Endothelial cell of umbilical vein (primary cell): ENCODE data around the gene SEC11C.

Source experiments
- CTCF ChIP-seq, 2 donors: IDR thresholded peaks; 1 replicate in 1 of 2; 2 replicates in 1 of 2; pipeline ENCODE4 v1.5.1; 2011; ENCODE audit warnings: low read length in 2 of 2, mild to moderate bottlenecking in 2 of 2, moderate library complexity in 2 of 2, control low read depth in 1 of 2, inconsistent platforms in 1 of 2, low read depth in 1 of 2; ENCODE audit not compliant: insufficient read depth in 1 of 2; ENCODE audit errors: extremely low read depth in 1 of 2
- EZH2 ChIP-seq: IDR thresholded peaks from 2 replicates; pipeline ENCODE4 v1.6.1; 2012; ENCODE audit warnings: borderline replicate concordance, low read depth, mild to moderate bottlenecking, moderate library complexity, low read length, inconsistent platforms; ENCODE audit not compliant: severe bottlenecking
- MYC ChIP-seq: IDR thresholded peaks from one replicate; pipeline ENCODE4 v1.6.1; 2011; ENCODE audit warnings: mild to moderate bottlenecking, low read depth, low read length
- POLR2A ChIP-seq: IDR thresholded peaks from 2 replicates; pipeline ENCODE4 v1.6.1; 2012; ENCODE audit warnings: low read depth, mild to moderate bottlenecking, control low read depth, low read length
- TF ChIP-seq, protein P1 (sequence below): IDR thresholded peaks from 2 replicates; pipeline ENCODE4 v1.6.1; 2011; ENCODE audit not compliant: insufficient read depth, insufficient read length

DNA sequence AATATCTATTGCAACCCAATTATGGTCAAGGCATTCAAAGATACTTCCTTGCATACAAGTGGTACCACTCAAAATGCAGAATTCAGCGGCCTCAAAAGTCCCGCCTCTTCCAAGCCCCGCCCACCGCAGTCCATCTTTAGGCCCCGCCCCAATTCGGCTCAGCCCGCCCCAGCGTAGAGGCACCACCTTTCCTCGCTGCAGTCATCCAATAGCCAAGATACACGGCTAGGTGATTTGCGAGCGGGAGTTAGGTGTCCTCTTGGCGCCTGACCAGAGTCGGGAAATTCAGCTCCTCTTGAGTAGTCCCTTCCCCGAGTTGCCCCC is 431 bp upstream of the SEC11C start:
- TF ChIP-seq CTCF (IDR thresholded peaks at IDR 0.05; ENCODE audit: extremely low read depth in 1 of 2, insufficient read depth in 1 of 2, low read depth in 1 of 2, low read length in 2 of 2) (no peak), POLR2A (no peak), MYC (no peak), EZH2 (no peak)
- TF ChIP-seq, protein P1, sequence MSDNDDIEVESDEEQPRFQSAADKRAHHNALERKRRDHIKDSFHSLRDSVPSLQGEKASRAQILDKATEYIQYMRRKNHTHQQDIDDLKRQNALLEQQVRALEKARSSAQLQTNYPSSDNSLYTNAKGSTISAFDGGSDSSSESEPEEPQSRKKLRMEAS = no peak
